Stimulated activated CD4-positive, alpha-beta T cell treated with anti-CD3 and anti-CD28 coated beads, Interleukin-2, amount 100 ng/mL, for 24 hours (primary cell): ENCODE results near the gene CEMP1.
A peak's percentile ranks its signal among the peaks of the same experiment; 100 is the strongest.

Source experiments
- DNase-seq, 2 donors: peaks; one replicate each; pipeline ENCODE4 v3.0.0-alpha.2; 2020

CEMP1 gene

GRCh38 chr16:2500430-2500917 is 30.7 kb downstream of the CEMP1 start:
- DNase-seq: no peak

DNA sequence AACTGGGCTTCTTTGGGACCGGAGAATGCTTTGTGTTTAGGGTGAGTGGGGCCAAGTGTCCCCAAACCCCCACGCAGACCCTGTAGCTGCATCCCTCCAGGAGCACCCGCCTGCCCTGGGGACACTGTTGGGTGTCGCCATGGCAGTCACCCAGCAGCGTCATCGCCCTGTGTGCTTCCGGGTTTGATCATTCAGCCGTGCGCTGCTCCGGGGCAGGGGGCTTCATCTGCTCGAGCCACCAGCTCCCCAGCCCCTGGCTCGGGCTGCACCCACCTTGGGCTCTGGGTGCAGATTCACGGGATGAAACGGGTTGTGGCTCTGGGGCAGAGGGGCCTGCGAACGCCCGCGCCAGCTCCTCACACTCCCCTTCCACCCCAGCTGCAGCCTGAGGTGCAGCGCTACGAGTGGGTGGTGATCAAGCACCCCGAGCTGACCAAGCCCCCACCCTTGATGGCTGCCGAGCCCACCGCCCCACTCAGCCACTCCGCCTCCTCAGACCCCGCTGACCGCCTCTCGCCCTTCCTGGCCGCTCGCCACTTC is 31.2 kb downstream of the CEMP1 start:
- DNase-seq: no peak

GRCh38 chr16:2499454-2499853 is 31.8 kb downstream of the CEMP1 start:
- no peak for DNase-seq

GRCh38 chr16:2498531-2499253 is 32.5 kb downstream of the CEMP1 start:
- no peak for DNase-seq

DNA sequence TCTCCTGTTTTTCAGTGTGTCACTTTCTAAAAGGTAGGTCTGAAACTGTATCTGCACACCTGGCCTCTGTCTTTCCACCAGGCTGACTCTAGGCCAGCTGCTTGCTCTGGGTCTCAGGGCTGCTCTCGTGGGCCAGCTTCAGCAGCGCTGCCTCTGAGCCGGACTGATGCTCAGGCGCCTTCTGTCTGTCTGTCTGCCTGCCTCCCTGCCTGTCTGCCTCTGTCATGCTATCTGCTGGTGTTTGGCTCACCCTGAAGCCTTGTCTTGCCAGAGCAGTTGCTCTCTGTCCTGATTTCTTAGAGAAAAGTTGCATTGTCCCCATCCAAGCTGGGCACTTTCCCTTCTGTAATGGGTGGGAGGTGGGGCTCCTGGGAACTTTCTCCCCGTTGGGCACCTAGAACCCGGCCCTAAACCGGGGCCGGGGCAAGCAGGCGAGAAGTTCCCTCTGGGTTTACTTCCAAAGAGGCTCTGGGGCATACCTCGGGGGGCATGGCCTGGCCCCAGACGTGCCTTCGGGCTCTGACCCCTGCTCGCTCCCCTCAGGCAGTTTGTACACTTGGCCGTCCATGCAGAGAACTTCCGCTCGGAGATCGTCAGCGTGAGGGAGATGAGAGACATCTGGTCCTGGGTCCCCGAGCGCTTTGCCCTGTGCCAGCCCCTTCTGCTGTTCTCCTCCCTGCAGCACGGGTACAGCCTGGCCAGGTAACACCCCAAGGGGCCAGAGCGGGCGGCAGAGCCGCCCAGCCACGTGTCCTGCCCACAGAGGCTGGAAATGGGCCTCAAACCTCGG is 33.3 kb downstream of the CEMP1 start:
- no peak for DNase-seq

DNA sequence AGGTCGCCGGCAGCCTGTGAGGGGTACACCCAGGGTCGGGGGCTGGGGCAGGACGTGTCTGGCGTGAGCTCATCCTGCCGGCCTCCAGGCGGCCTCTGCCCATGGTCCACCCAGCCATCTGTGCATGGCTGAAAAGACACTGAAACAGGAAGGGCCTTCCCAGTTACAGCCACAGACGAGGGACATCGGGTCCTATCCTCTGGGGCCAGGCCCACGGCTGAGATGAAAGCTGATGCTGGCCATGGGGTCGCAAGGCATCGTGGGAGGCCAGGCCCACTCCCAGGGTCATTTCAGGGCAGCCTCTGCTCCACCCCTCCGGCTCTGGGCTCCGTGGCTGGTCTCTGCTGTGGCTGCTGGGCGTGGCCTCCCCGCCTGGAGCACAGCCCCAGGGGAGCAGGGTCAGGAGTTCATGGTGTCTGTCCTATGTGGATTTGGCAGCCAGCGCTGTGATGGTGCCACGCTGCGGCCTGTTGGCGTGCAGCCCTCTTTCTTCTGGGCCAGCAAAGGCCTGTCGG is 34.0 kb downstream of the CEMP1 start:
- no peak for DNase-seq

GRCh38 chr16:2496223-2497115 is 34.7 kb downstream of the CEMP1 start:
- DNase-seq: no peak

- no peak for DNase-seq
Observed at GRCh38 chr16:2495041-2495440, 36.2 kb downstream of the CEMP1 start.

- DNase-seq: no peak
Observed at GRCh38 chr16:2494616-2495015, 36.6 kb downstream of the CEMP1 start.

DNA sequence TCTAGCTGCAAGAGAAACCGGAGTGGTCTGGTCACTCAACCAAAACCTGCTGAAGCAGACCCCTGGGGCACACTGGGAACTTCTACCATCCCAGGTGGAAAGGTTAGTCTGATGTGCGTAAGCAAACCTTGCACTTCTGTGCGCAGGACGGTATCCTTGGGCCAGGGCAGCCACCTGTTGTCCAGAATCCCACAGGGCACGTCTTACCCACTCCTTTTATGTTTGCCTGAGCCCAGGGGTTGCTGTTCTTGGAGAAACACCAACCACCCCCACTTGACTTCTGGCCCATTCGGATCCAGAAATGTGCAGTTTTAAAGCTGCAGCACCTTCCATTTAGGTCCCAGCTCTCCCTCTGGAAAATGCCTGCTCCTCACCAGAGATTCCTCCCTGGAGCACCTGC is 37.6 kb downstream of the CEMP1 start:
- DNase-seq: no peak

DNA sequence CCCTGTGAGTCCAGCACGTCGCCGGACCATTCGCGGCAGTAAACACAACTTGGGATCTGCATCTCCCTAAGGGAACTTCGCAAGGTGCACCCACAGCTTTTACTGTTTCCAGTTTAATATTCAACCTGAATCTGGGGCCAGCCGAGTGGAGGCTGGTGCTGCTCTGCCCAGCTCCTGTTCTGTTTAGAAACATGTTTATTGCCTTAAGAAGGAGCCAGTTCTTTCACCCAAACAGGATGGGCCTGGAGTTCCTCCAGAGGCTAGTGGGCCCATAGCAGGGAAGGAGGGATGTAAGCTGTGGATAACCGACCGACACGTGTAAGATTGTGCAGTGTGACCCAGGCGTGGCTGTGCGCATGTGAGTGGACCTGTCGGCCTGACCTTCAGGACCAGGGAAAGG is 38.9 kb downstream of the CEMP1 start:
- DNase-seq: no peak

DNA sequence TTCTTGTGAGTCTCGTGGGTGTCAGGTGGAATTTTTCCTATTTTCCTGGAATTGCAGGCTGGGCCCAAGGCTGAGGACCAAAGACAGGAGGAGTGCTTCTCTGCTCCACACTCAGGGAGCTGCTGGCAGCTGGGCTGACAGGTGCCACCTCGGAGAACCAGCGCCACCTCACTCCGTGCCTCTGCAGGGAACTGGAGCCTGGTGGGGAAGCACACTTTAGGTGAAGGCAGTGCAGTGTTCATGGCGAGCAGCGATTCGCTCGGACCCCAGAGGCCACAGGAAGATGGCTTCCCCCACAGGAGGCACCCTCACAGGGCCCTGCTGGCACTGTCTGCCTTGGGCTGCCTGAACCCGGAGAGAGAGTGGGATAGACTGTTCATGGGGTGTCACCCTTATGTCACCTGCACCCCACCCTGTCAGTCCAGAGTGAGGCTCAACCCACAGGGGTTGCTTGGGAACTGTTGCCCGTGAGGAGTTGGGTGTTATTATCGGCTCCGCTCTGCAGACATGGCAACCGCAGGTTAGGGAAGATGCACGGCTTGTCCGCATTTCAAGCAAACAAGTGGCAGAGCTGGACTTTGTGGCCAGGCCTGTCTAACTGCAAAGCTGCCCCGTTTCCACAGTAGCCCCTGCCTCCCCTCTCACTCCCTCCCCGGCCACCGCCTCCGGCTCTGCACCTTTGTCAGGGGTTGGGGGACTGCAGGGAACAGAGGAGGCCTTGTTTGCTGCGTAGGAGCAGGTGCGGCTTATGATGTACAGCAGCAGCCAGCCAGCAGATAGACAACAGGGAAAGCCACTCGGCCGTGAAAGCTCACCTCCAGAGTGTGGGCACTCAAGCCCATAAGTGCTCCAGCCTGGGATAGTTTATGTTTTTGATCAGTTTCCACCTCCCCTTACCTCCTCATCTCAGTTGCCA is 40.8 kb downstream of the CEMP1 start:
- no peak for DNase-seq

- no peak for DNase-seq
Observed at GRCh38 chr16:2489581-2489980, 41.6 kb downstream of the CEMP1 start.

DNA sequence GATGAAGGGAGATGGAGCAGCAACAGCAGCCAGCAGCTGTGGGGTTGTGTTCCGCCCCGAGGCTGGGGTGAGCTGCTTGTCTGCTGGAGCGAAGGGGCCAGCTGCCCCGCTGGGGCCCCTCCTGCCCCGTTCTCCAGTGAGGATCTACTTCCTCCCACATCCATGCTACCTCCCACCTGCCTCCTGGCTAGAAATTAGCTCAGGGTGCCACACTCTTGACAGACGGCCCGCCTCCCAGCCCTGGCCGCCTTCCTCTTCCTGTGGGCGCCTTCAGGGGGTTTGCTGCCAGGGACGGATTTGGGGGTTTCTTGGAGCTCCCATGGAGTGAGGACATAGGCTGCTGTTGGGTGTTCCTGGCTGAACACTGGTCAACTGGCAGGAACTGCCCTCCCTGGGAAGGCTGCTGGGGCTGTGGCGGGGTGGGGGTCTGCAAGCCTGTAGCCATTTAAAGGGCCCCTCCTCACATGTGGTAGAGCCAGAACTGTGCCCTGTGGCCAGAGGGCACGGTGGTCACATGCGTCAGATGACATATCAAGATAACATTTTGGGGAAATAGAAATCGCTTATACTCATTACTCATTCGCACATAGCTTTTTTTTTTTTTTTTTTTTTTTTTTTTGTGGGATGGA is 43.2 kb downstream of the CEMP1 start:
- no peak for DNase-seq

GRCh38 chr16:2487517-2487842 is 43.7 kb downstream of the CEMP1 start:
- DNase-seq: no peak

GRCh38 chr16:2486645-2487516 is 44.3 kb downstream of the CEMP1 start:
- DNase-seq: peak; percentile 70 to 74

- DNase-seq: no peak
Observed at GRCh38 chr16:2485811-2486507, 45.2 kb downstream of the CEMP1 start.

DNA sequence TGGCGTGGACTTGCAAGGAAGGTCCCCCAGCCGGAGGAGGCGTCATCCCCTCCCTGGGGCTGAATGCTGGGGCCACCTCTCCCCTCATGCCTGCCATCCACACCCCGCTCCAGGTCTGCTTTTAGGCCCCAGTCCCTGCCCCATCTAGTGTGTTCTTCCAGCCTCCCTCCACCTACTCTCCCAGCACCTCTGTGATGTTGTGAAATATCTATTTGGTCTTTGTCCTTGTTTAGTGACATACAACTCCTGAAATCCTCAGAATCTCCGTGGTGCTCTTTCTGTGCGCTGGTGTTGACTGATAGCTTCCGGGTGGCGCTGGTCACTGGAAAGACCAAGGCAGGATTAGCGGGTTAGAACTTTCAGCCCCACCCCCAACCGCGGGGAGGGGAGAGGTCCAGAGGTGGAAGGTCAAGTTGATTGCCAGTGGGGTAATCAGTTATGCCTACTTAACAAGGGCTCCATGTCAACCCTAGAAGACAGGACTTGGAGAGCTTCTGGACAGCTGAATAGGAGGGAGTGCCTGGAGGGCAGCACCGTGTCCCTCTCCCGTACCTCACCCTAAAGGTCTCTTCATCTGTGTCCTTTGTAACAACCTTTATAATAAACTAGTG is 46.2 kb downstream of the CEMP1 start:
- DNase-seq: no peak
